HUDEP-2 (cell line): ENCODE data around the gene DDX11.
"Not testable (repeated sequence)": the region's sequence is repeated elsewhere in the genome, so short reads cannot be mapped to it uniquely, and the experiment has no call there.

Experiments
- DNase-seq, 76 experiments: peaks; one replicate each; lab custom pipeline; 2025; ENCODE audit not compliant: unreplicated experiment in 76 of 76; lab: John Stamatoyannopoulos, UW

The DDX11 gene

GRCh38 chr12:31073527-31074332, at the start of gene DDX11:
Gene DDX11, plus strand, starts transcription at chr12:31073860. Its CDS starts 4,534 bp downstream, at chr12:31078394.
- DNase-seq = peak in 75 of 76 experiments; percentile 36 to 93 (median 86)

GRCh38 chr12:31026202-31026601, 47.5 kb upstream of the DDX11 start:
- no peak for DNase-seq

DNA sequence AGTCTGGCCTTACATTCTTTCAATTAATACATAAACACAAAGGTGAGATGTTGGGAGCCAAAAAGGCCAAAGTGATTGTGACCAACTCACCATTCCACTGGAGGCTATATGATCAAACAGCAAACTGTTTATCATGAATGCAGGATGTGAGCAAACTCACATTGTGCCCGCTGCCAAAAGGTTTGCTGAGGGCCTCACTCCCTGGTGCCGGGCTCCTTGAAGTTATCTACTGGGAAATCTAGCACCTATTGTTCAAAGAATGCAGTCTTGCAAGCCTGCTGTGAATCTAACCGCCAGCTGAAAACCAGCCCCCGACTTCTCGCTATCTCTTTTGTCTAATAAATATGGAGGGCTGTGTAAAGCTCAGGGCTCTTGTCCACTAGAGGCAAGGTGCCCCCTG, 46.7 kb upstream of the DDX11 start:
- DNase-seq = not testable (repeated sequence)

DNA sequence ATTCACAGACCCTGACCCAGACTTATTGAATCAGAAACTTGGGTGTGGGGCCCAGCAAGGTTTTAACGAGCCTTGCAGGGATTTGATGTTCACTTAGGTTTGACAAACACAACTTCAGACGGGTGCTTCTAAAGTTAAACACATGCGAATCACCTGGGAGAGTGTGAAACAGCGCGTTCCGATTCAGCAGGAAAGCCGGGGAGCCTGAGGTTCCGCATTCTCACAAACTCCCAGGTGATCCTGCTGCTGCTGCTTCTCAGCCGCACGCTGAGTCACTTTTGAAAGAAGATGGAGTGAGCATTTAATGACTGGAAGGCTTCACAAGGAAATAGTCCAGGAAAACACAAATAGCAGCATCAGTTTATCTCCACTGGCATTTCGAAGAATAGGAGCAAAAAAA, 44.2 kb upstream of the DDX11 start:
- no peak for DNase-seq

GRCh38 chr12:31029916-31030562, 43.6 kb upstream of the DDX11 start:
- no peak for DNase-seq

- DNase-seq = no peak
These were observed 41.7 kb upstream of the DDX11 start for GRCh38 chr12:31031951-31032335.

- DNase-seq = no peak
These were observed 40.5 kb upstream of the DDX11 start for GRCh38 chr12:31033146-31033545.

DNA sequence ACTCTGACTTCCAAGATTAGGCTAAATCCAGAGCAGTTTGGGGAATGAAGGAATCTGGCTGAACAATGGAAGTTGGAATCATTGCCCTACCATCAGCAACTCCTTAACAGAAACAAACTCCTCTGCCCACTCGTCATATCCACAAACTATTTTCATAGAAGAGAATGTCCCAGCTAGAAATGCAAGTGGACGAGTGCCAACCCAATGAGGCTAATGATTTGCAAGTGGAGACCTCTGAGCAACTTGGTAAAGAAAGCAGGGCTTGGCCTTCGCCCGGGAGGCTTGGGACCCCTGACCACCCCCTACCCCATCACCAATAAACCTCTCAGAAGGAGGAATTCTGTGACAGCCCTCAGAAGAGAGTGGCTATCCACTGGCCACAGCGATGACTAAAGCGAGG, 40.0 kb upstream of the DDX11 start:
- DNase-seq = no peak

DNA sequence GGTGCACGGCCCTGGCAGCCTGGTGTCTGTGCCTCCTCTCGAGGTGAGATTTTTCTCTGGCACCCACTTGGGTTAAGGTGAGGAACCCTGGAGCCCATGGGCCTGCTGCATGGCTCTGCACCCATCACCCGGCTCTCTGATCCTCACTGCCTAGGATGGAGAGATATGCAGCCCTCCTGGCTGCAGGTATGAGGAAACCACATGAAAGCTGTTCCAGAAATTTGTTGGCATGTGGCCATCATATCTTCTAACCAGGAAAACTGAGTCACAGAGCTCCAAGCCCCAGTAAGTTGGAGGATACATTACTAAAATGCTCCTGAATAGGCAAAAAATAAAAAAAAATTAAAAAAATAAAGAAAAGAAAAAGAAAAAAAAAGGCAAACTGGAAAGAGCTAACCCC, 39.3 kb upstream of the DDX11 start:
- no peak for DNase-seq

- DNase-seq = no peak
These were observed 38.4 kb upstream of the DDX11 start for GRCh38 chr12:31035226-31035625.

GRCh38 chr12:31035967-31036665, 37.5 kb upstream of the DDX11 start:
- DNase-seq = no peak

GRCh38 chr12:31037028-31037427, 36.6 kb upstream of the DDX11 start:
- DNase-seq = no peak

DNA sequence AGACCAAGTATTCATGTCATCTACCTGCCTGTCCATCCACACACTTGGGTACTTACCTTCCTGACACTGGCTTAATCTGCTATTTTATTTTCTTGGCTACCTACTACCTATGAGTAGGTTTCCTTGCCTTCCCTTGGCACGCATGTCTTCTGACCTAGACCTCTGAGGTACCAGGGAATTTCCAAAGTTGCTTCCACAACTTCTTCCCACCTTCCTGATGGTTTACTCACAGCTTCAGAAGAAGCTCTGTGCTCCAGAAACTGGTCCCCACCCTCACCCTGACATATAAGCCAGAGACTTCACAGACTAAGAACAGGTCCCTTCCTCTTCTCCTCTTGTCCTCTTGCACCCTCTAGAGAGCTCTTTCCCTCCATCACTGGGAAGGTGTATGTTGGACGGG, 35.7 kb upstream of the DDX11 start:
- no peak for DNase-seq

DNA sequence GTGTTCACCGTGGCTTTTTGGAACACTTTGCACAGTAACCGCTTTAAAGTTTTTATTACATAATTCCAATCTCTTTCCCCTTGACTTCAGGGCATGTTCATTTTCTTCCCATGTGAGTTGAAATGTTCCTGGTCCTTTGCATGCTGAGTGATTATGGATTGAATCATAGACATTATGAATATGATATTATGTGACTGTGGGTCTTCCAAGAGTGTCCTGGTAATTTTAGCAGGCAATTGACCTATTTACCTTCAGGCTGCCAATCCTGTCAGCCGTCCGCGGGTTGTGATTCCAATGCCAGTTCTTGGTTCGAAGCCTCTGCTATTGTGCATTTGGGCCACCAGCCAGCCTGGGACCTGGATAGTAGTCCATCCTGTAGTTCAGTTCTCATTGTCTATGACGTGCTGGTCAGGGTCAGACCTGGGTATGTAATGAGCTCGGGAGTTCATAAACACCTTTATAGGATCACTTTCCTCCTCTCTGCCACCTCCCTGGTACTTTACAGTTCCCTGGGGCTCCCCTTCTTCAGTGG, 32.6 kb upstream of the DDX11 start:
- DNase-seq = no peak

DNA sequence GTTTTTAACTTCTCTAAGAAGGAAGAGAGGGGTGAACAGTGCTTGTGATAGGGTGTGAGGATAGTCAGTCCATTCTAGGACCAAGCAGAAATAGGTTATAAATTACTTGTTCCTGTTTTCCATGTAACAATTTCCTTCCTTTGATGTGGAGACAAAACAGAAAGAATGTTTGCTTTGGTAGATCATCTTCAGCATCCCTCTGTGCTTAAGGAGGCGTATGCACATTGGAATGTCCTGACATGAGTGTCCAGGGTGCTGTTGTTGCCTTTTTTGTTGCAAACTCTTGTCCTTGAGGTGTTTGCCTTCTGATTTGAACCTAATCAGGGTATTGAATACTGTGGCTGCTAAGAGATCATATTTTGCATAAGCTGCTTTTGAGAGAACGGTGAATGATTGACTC, 23.5 kb upstream of the DDX11 start:
- not testable (repeated sequence) for DNase-seq

DNA sequence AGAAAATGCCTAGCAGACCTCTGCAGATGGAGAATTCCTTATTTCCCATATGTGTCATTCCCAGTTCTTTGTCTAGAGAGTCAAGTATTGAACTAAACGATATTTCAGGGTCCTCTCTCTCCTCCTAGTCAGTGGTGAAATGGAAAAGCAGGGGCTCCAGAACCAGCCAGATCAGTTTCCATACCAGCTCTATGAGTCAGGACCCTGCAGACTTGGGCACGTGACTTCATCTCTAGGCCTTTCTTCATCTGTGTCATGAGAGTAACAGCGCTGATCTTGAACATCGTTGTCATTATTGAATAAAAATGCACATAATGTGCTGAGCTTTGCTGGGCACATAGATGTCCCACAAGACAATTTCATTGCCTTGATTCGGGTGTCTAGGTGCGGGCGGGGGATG, 23.1 kb upstream of the DDX11 start:
- DNase-seq = not testable (repeated sequence)

DNA sequence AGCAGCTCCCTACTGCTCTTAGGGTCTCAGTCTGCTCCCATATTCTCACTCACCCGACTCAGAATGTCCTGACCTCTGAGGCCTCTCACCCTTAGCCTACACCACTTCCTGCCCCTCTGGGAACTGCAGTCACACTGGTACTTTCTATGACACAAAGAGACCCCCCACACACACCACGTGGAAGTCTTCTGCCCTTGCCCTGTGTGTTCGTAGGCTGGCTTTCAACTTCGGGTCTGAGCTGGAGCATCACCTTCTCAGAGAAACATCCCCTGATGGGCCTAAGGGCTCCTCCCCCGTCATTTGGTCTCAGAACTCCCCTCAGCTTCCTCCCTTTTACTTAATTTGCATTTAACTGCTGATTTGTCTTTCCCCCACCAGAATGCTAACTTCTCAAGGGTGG, 22.0 kb upstream of the DDX11 start:
- DNase-seq = not testable (repeated sequence)

GRCh38 chr12:31052121-31052520, 21.5 kb upstream of the DDX11 start:
- not testable (repeated sequence) for DNase-seq

DNA sequence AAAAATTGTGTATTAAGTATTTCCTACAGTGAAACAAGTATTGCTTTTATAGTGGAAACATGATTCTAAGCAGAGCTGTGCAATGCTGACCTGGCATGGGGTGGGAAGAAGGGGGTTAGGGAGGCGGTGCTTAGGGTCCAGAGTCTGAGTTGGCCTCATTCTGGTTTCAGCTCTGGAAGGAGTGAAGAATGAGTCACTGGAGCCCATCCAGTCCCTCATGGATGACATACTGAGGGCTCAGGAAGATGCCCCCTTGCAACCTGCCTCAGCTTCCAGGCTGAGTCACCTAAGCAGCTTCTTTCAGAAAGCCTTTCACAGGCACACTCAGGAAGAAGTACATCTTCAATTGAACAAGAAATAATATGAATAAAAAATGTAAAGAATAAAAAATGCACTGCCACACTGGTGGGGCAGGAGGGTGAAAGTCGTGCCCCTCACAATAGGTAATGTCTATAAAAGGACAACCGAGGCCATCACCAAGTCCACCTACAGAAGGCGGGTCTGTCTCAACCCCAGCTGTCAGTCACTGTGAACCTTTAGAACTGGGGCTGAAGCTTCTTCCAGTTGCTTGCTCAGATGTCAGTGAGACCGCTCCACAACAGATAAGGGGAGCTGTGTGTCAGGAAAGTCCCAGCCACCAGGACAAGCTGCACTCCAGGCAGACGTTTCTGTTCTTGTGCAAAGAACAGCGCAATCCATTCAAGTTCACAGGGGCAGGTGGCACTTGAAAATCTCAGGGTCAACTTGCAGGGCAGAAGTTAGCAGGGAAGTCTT, 20.8 kb upstream of the DDX11 start:
- not testable (repeated sequence) for DNase-seq

DNA sequence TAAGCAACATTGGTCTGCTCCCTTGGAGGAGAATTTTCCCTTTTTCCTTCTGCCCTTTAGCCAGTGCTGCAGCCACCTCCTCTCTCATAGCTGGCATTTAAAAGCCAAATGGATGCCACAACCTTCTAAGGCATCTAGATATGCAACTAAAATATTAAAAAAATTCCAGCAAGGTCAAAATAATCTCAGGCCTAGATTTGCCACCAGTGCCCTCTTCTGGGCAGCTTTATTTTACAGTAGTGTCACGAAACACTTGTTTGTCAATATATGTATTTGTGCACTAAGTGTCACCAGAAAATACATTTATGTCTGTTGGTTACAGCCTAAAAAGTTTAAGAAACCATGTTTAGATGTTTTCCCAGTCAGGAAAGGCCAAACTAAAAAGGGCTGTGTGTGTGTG, 19.7 kb upstream of the DDX11 start:
- peak in 1 of 76 experiments; percentile 1 for DNase-seq

DNA sequence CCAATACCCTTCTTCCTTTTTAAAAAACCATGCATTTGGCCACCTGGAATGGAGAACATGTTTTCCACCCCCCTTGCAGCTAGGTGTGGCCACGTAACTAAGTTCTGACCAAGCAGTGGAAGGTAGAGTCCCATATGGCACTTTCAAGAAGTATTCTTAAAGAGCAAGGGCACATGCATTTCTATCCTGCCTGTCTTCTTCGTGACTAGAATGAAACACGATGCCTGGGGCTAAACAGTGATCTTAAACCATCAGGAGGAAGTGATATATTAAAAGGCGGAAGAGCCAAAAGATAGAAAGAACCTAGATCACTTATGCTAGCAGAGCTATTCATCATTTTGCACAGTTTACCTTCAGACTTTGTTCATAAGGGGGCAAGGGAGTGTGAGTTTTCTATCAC, 16.0 kb upstream of the DDX11 start:
- no peak for DNase-seq
